Smooth muscle cell (in vitro differentiated cells): ENCODE measurements around the gene SORBS1. TPM values are rescaled to one million over a fixed set of nuclear protein-coding genes. Genes with fewer than 3 reads are reported as not detected.

Source experiments
- DNase-seq: peaks from one replicate; lab custom pipeline; 2025; ENCODE audit not compliant: unreplicated experiment; lab: John Stamatoyannopoulos, UW
- H2AFZ ChIP-seq: fragments of 200-600 bp; sonication (generic); 2 replicates; pipeline ENCODE4 v1.6.0; 2016; ENCODE audit warnings: antibody characterized with exemption, low read depth, mild to moderate bottlenecking
- H3F3A ChIP-seq: fragments of 200-600 bp; sonication (generic); 2 replicates; pipeline ENCODE4 v1.6.0; 2017; ENCODE audit warnings: antibody characterized with exemption, low read depth
- H3K27ac ChIP-seq: fragments of 200-600 bp; sonication (generic); 2 replicates; pipeline ENCODE4 v1.5.1; 2016; ENCODE audit warnings: low read depth, mild to moderate bottlenecking
- H3K27me3 ChIP-seq: fragments of 200-600 bp; sonication (generic); 2 replicates; pipeline ENCODE4 v1.6.1; 2016; ENCODE audit warnings: low read depth, mild to moderate bottlenecking
- H3K36me3 ChIP-seq: fragments of 200-600 bp; sonication (generic); 2 replicates; pipeline ENCODE4 v1.5.1; 2016; ENCODE audit warnings: low read depth
- H3K4me1 ChIP-seq: fragments of 200-600 bp; sonication (generic); 2 replicates; pipeline ENCODE4 v1.5.1; 2016; ENCODE audit warnings: low read depth
- H3K4me2 ChIP-seq: fragments of 200-600 bp; sonication (generic); 2 replicates; pipeline ENCODE4 v1.6.0; 2016; ENCODE audit warnings: mild to moderate bottlenecking
- H3K4me3 ChIP-seq: fragments of 200-600 bp; sonication (generic); 2 replicates; pipeline ENCODE4 v1.5.1; 2016; ENCODE audit warnings: mild to moderate bottlenecking
- H3K79me2 ChIP-seq: fragments of 200-600 bp; sonication (generic); 2 replicates; pipeline ENCODE4 v1.6.0; 2016; ENCODE audit warnings: low read depth, mild to moderate bottlenecking
- H3K9ac ChIP-seq: fragments of 200-600 bp; sonication (generic); 2 replicates; pipeline ENCODE4 v1.6.0; 2016; ENCODE audit warnings: low read depth
- H3K9me3 ChIP-seq: fragments of 200-600 bp; sonication (generic); replicated peaks from 2 replicates; pipeline ENCODE4 v1.5.1; 2016; ENCODE audit warnings: low read depth
- H4K20me1 ChIP-seq: fragments of 200-600 bp; sonication (generic); 2 replicates; pipeline ENCODE4 v1.6.0; 2016; ENCODE audit warnings: low read depth
- WGBS: methylation state at CpG from one replicate; pipeline ENCODE4 v1.1.7; 2016; ENCODE audit warnings: low lambda C conversion rate; 5-methylcytosine and 5-hydroxymethylcytosine counted together
- polyA plus RNA-seq: library from polyadenylated mRNA; unstranded; fragments of >200 nt; fragmentation: Nextera tagmentation; extraction: Ambion mirVana; gene quantifications from 2 replicates; pipeline ENCODE4 v1.2.1, GENCODE V29; 2016
- total RNA-seq: library from RNA; depleted of rRNA; stranded (reverse); fragments of >200 nt; gene quantifications from 2 replicates; pipeline ENCODE4 v1.2.3, GENCODE V29; 2014
- TF ChIP-seq, protein P1 (sequence below): fragments of 200-600 bp; sonication (generic); IDR thresholded peaks from 2 replicates; pipeline ENCODE4 v1.5.1; 2017; ENCODE audit warnings: borderline replicate concordance, mild to moderate bottlenecking, antibody characterized with exemption; ENCODE audit not compliant: insufficient read depth, poor library complexity, severe bottlenecking

SORBS1 gene
- total and polyA plus RNA-seq, 2 experiments from 2014 or later: 14.6 to 21.0 TPM

DNA sequence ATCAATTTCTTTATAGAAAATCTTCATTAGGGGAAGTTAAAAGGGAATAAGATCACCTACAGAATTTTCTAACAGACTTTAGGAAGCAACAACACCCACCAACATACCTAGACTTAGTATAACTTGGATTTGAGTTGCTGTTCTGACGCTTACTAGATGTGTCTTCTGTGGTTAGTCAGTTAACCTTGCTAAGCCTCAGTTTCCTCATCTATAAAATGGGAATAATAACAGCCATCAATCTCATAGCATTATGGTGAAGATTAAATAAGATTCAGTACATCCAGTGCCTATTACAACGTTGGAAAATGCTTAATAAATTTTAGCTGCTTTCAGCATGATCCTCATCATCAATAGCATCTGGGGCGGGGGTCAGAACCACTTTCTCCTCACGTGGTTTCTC, 106.2 kb downstream of the SORBS1 start:
- Histone ChIP-seq H4K20me1 (no peaks in the 10 kb centered on the region), H3K36me3 (no peaks in the 10 kb centered on the region), H3F3A (peaks cover 11% of the 10 kb centered on the region), H3K4me3 (no peak overlapping the region), H2AFZ (no peak overlapping the region), H3K27me3 (no peaks in the 10 kb centered on the region), H3K4me1 (peaks cover 28% of the 10 kb centered on the region), H3K9ac (no peak overlapping the region), H3K4me2 (no peak overlapping the region), H3K27ac (no peak overlapping the region), H3K79me2 (no peaks in the 10 kb centered on the region), H3K9me3 (no peaks in the 10 kb centered on the region)
- TF ChIP-seq, protein P1, sequence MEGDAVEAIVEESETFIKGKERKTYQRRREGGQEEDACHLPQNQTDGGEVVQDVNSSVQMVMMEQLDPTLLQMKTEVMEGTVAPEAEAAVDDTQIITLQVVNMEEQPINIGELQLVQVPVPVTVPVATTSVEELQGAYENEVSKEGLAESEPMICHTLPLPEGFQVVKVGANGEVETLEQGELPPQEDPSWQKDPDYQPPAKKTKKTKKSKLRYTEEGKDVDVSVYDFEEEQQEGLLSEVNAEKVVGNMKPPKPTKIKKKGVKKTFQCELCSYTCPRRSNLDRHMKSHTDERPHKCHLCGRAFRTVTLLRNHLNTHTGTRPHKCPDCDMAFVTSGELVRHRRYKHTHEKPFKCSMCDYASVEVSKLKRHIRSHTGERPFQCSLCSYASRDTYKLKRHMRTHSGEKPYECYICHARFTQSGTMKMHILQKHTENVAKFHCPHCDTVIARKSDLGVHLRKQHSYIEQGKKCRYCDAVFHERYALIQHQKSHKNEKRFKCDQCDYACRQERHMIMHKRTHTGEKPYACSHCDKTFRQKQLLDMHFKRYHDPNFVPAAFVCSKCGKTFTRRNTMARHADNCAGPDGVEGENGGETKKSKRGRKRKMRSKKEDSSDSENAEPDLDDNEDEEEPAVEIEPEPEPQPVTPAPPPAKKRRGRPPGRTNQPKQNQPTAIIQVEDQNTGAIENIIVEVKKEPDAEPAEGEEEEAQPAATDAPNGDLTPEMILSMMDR: no peak
- WGBS: 87% methylated on average over 4 of the region's 4 CpGs
- DNase-seq: no peak

DNA sequence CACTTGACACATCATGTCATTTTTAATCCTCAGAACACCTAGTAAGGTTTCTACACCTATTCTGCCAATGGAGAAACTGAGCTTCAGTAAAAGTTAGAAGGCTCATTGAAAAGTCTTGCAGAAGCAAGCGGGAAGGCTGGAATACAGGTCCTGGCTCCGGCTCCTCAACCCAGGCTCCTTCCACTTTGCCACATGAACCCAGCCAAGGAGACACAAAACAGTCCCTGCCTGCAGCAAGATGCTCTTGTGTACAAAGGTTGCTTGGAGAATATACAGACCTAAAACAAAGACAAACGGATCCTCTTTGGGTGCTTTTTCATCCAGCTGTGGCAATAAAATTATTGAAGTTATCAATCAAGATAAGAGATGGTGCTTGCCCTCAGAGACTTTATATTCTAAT, 106.8 kb downstream of the SORBS1 start:
- H3K4me2 ChIP-seq: no peak overlapping the region
- H3K36me3 ChIP-seq: no peaks in the 10 kb centered on the region
- no peak overlapping the region for H3K4me3 ChIP-seq
- peaks cover 5% of the 10 kb centered on the region for H3K79me2 ChIP-seq
- H3K4me1 ChIP-seq: peaks cover 23% of the 10 kb centered on the region
- no peak overlapping the region for H3K9ac ChIP-seq
- WGBS: 85% methylated on average over 3 of the region's 3 CpGs
- TF ChIP-seq, protein P1: no peak
- no peaks in the 10 kb centered on the region for H3K9me3 ChIP-seq
- no peak overlapping the region for H2AFZ ChIP-seq
- no peaks in the 10 kb centered on the region for H4K20me1 ChIP-seq
- H3K27me3 ChIP-seq: no peaks in the 10 kb centered on the region
- no peak overlapping the region for H3K27ac ChIP-seq
- peaks cover 7% of the 10 kb centered on the region for H3F3A ChIP-seq
- DNase-seq: no peak

DNA sequence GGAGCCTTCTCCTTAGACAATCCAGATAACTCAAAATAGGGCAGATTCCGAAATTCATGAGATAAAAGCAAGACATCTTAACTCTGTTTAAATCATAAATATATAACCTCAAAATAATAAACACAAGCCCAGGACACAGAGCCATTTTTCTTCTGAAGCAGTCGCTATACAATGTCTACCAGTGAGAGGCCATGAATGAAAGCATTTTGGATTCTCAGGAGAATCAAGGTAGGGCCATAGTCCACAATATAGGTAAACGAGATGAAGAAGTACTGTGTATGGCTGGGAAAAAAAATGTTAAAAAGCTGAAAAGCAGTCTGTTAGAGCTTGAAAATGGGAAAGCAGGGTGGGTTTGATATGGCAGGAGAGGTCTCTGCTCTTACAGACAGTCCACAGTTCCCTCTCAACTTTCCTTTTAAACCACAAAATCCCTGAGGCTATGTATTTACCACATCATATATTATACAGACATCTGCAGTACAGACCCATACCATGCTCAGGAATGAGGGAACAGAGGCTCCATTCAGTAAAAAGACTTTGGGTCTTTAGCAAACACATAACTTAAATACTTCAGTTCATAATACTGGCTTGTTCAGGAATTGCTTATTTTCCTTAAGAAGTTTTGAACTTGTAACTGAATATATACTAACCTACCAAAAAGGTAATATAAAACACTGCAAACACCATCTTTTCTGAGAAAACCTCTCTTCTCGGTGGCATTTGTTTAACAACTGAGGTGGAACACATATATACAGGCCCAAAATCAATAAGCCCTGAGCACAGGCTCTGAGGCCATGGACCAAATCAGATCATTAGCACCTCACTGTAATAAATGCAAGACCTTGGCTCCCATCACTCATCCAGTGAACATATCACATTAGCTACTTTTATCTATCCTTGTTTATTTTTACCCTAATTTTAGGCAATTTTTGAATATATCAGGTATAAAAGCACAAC, 109.3 kb downstream of the SORBS1 start:
- 51% methylated on average over 4 of the region's 4 CpGs for WGBS
- H2AFZ ChIP-seq: no peak overlapping the region
- H3K4me3 ChIP-seq: no peak overlapping the region
- H3K4me1 ChIP-seq: peaks cover 11% of the 10 kb centered on the region
- H3F3A ChIP-seq: peaks cover 9% of the 10 kb centered on the region
- H3K79me2 ChIP-seq: peaks cover 8% of the 10 kb centered on the region
- H3K9me3 ChIP-seq: no peaks in the 10 kb centered on the region
- H3K27ac ChIP-seq: peak overlapping the region; percentile 67
- DNase-seq: no peak
- TF ChIP-seq, protein P1: no peak
- no peaks in the 10 kb centered on the region for H3K36me3 ChIP-seq
- H3K9ac ChIP-seq: peak overlapping the region; percentile 6
- no peaks in the 10 kb centered on the region for H3K27me3 ChIP-seq
- peak overlapping the region; percentile 76 for H3K4me2 ChIP-seq
- no peaks in the 10 kb centered on the region for H4K20me1 ChIP-seq

DNA sequence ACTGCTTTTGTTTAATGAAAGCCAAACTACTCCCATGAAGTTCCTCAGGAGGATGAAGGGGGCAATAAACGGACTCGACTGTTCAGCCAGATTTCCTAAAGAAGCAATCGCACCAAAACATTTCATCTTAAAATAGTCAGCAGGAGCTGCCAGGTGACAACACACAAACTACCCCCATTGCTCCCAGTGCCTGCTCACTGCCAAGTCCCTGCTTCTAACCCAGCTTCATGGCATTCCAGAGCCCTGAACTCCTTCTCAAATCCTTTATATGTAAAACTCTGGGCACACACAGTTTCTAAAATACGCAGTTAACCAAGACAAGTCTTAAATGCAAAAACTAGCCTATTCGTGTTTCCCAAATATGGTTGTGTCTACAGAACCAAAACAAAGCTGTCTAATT, 110.0 kb downstream of the SORBS1 start:
- H3K27me3 ChIP-seq: no peaks in the 10 kb centered on the region
- H2AFZ ChIP-seq: no peak overlapping the region
- peak overlapping the region; percentile 76 for H3K4me2 ChIP-seq
- peak overlapping the region; percentile 67 for H3K27ac ChIP-seq
- peaks cover 11% of the 10 kb centered on the region for H3K4me1 ChIP-seq
- H3K79me2 ChIP-seq: peaks cover 8% of the 10 kb centered on the region
- no peak overlapping the region for H3K4me3 ChIP-seq
- no peaks in the 10 kb centered on the region for H4K20me1 ChIP-seq
- peaks cover 12% of the 10 kb centered on the region for H3F3A ChIP-seq
- no peak for DNase-seq
- 45% methylated on average over 5 of the region's 5 CpGs for WGBS
- H3K36me3 ChIP-seq: no peaks in the 10 kb centered on the region
- H3K9ac ChIP-seq: peak overlapping the region; percentile 6
- TF ChIP-seq, protein P1: no peak
- H3K9me3 ChIP-seq: no peaks in the 10 kb centered on the region
